GM21825 (cell line): Measurements from ENCODE around the gene COL1A2.

Source experiments
- ATAC-seq: cut with Tn5 transposase; IDR thresholded peaks from one replicate; pipeline ENCODE4 v1.9.1; 2021; ENCODE audit warnings: mild to moderate bottlenecking, moderate library complexity; ENCODE audit not compliant: unreplicated experiment

COL1A2 gene

DNA sequence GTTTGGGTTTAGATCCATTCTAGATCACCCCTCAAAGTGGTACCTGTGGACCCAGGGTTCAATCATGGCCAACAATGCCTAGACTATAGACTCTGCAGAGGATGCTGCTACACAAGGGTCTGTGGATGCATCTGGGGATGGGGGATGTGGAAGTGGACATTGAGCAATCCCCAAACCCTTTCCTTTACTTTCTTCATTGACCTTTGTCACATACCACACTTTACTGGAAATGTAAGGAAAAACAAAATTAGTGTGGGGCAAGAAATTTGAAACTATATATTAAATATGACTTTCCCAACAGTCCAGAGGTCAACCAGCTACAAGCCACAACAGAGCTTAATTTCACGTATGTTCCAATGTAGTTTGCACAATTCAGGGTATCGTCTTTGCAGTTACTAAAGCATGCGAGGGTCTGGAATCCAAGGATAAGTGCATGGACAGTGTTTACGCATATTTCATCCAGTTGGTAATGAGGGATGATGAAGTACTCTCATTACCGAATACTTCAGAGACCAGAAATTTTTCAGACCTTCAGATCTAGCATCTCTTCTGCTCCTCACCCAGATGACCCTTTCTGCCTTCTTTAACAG is 81.7 kb downstream of the COL1A2 start:
- ATAC-seq, result no peak

- no peak for ATAC-seq
These were observed 83.2 kb downstream of the COL1A2 start for GRCh38 chr7:94477878-94478277.

DNA sequence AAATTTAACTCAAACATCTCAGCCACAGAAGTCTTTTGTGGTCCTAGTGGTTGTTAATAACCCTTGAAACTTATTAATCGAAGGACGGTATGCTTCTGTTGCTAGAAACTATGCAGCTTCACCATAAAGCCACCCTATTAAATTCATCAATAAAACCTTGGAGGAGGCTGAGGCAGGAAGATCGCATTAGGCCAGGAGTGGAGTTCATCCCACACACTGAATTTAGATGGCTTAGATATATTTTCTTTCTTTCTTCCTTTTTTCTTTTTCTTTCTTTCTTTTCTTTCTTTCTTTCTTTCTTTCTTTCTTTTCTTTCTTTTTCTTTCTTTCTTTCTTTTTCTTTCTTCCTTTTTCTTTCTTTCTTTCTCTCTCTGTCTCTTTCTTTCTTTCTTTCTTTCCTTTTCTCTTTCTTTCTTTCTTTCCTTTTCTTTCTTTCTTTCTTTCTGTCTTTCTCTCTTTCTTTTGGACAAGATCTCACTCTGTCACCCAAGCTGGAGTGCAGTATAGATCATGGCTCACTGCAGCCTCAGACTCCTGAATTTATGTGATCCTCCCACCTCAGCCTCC is 84.0 kb downstream of the COL1A2 start:
- ATAC-seq, result no peak
